KMS-11 (cell line): ENCODE measurements around the gene UNK.

ENCODE experiments used
- H2AFZ ChIP-seq: fragments of 200-600 bp; sonication (generic); 2 replicates; pipeline ENCODE4 v1.6.1; 2016; ENCODE audit warnings: antibody characterized with exemption, mixed run types, low read depth
- H3K27ac ChIP-seq: fragments of 200-600 bp; sonication (generic); 2 replicates; pipeline ENCODE4 v1.6.1; 2016; ENCODE audit warnings: mild to moderate bottlenecking, mixed run types
- H3K27me3 ChIP-seq: fragments of 200-600 bp; sonication (generic); 2 replicates; pipeline ENCODE4 v1.6.1; 2017; ENCODE audit warnings: mild to moderate bottlenecking, low read depth, mixed run types, moderate library complexity; ENCODE audit not compliant: insufficient read depth
- H3K36me3 ChIP-seq: fragments of 200-600 bp; sonication (generic); 2 replicates; pipeline ENCODE4 v1.6.1; 2017; ENCODE audit warnings: mild to moderate bottlenecking, mixed run types; ENCODE audit not compliant: insufficient read depth
- H3K4me1 ChIP-seq: fragments of 200-600 bp; sonication (generic); 2 replicates; pipeline ENCODE4 v1.6.1; 2016; ENCODE audit warnings: mild to moderate bottlenecking, low read depth, mixed run types; ENCODE audit not compliant: poor library complexity, severe bottlenecking
- H3K4me2 ChIP-seq: fragments of 200-600 bp; sonication (generic); 2 replicates; pipeline ENCODE4 v1.7.0; 2016; ENCODE audit warnings: mild to moderate bottlenecking, mixed run types
- H3K4me3 ChIP-seq: fragments of 200-600 bp; sonication (generic); IDR thresholded peaks from 2 replicates; pipeline ENCODE4 v1.6.1; 2017; ENCODE audit warnings: low read depth, low read length, mixed read lengths; ENCODE audit not compliant: insufficient read depth
- H3K79me2 ChIP-seq: fragments of 200-600 bp; sonication (generic); 2 replicates; pipeline ENCODE4 v1.6.1; 2016; ENCODE audit warnings: low read depth, mixed run types; ENCODE audit not compliant: insufficient read depth
- H3K9ac ChIP-seq: fragments of 200-600 bp; sonication (generic); 2 replicates; pipeline ENCODE4 v1.6.1; 2016; ENCODE audit warnings: mild to moderate bottlenecking, mixed run types
- H4K20me1 ChIP-seq: fragments of 200-600 bp; sonication (generic); 2 replicates; pipeline ENCODE4 v1.6.1; 2016; ENCODE audit warnings: mild to moderate bottlenecking, mixed run types; ENCODE audit not compliant: insufficient read depth
- TF ChIP-seq, protein P1 (sequence below): fragments of 200-600 bp; sonication (generic); conservative IDR thresholded peaks from 2 replicates; pipeline ENCODE4 v1.6.1; 2017; ENCODE audit warnings: low read depth, mild to moderate bottlenecking, antibody characterized with exemption, low read length, moderate library complexity, mixed read lengths

The UNK gene

DNA sequence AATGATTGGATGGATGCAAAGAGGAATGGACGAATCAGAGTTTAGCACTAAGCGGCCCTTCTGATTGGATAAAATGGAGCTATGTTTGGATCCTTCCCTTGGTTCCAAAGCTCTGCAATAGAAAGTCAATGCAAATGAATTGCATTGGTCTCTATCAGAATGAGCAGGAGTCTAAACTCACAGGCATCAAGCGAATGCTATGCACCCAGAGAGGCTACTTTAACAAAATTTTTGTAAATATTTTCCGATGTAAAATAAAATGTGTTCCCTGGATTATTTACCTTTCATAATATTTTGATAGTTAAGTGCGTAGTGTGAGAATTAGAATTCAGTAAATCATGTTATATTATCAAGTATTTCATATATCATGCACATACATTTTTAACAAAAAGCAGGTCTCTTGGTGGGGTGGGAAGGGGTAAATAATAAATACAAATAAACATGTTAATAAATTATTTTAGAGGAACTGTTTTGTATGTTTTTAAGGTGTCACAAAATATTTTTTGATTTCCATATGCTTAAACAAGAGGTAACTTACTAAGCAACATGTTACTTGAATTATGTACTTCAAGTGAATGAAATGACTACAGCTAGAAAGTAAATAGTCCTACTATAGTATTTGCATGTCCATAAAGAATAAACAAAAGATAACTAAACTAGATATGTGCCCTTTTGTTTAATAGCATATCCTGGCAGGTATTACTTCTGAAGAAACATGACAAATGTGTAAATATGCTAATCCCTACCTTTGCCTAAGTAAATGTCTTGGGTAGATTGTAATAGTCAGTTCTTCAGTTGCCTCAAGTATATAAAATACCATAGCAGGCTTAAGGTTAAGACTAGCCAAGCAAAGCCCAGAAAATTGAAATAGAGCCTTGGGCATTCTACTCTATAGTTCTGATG lies 4.4 kb upstream of the UNK start:
- TF ChIP-seq, protein P1, sequence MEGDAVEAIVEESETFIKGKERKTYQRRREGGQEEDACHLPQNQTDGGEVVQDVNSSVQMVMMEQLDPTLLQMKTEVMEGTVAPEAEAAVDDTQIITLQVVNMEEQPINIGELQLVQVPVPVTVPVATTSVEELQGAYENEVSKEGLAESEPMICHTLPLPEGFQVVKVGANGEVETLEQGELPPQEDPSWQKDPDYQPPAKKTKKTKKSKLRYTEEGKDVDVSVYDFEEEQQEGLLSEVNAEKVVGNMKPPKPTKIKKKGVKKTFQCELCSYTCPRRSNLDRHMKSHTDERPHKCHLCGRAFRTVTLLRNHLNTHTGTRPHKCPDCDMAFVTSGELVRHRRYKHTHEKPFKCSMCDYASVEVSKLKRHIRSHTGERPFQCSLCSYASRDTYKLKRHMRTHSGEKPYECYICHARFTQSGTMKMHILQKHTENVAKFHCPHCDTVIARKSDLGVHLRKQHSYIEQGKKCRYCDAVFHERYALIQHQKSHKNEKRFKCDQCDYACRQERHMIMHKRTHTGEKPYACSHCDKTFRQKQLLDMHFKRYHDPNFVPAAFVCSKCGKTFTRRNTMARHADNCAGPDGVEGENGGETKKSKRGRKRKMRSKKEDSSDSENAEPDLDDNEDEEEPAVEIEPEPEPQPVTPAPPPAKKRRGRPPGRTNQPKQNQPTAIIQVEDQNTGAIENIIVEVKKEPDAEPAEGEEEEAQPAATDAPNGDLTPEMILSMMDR = no peak
- Histone ChIP-seq H3K27me3 (no peaks in the 10 kb centered on the region), H3K9ac (no peak overlapping the region), H3K4me1 (peaks cover 44% of the 10 kb centered on the region), H3K4me2 (peak overlapping the region; percentile 50), H3K79me2 (peaks cover 20% of the 10 kb centered on the region), H4K20me1 (peaks cover 17% of the 10 kb centered on the region), H3K4me3 (no peak overlapping the region), H3K36me3 (peaks cover 8% of the 10 kb centered on the region; the same call in 1 of the 2 replicates), H3K27ac (peak overlapping the region; percentile 93; the same call in 1 of the 2 replicates), H2AFZ (peak overlapping the region; percentile 35)

DNA sequence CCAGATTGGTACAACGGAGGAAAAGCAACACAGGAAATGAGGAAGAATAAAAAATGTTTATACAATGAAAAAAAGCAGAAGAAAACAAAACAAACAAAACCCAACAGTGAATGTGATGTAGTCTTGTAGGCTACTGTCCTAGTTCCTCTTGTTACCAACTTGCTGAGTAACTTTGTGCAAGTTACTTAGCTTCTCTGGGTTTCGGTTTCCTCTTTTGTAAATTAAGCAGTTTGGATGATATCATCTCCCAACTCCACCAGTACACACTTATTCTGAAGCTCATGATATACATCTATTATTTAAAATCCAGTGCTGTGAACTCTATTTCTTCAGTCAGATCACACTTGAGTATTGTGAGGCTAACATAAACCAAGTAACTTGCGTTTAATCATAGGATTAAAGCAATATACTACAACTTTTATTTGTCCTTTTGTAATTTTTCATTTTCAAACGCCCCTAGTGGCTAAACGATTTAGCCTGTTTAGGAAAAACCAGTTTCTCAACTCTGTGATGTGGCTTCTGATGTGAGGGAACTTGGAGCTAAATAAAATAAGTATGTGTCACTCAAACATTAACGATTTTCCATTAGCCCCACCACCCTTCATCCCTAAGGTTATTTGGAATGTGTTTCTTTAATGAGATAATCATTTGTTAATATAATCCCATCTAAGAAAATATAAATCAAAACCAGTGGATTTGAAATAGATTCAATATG lies 1.4 kb upstream of the UNK start:
- Histone ChIP-seq H3K4me1 (peaks cover 43% of the 10 kb centered on the region), H3K4me3 (no peak overlapping the region), H3K27ac (peak overlapping the region; percentile 98), H3K27me3 (no peaks in the 10 kb centered on the region), H3K36me3 (peaks cover 5% of the 10 kb centered on the region; the same call in 1 of the 2 replicates), H3K4me2 (peak overlapping the region; percentile 97), H3K9ac (peak overlapping the region; percentile 29), H2AFZ (peak overlapping the region; percentile 82), H3K79me2 (peaks cover 42% of the 10 kb centered on the region), H4K20me1 (peaks cover 6% of the 10 kb centered on the region)
- TF ChIP-seq, protein P1 = peak; percentile 97

DNA sequence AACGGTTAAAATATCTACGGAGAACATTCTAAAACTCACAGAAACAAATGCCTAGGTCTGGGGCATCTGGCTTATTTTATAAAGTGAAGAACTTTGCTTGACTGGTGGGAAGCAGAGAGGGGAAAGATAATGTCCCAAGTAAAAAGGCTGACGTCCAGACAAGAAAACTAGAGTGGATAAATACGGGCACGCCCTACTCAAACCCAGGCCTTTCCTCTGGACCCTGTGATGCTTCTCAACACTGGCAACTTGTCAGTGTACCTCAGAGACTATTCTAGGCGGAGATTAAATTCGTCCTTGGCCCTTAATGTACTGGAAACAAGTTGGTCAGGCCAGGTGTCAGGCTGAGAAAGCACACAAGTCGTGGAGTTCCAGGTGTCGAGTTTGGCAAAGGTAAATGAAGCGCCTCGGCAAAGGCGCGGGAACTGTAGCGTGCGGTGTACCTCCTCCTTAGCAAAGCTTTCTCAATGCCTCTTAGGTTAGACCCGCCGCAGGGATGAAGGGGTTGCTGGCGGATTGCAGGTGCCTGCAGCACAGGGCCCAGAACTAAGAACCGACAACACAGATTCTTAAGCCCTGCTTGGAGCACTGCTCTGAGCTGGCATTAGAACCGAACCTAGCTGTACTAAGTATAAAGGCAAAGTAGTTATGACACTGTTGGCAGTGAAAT lies 668 bp upstream of the UNK start:
- H3K4me3 ChIP-seq = no peak overlapping the region
- H3K27ac ChIP-seq = peak overlapping the region; percentile 98
- H4K20me1 ChIP-seq = no peaks in the 10 kb centered on the region; the same call in 1 of the 2 replicates
- H3K9ac ChIP-seq = peak overlapping the region; percentile 96
- H3K4me2 ChIP-seq = peak overlapping the region; percentile 97
- H3K4me1 ChIP-seq = peaks cover 39% of the 10 kb centered on the region
- peaks cover 36% of the 10 kb centered on the region for H3K79me2 ChIP-seq
- H3K27me3 ChIP-seq = no peaks in the 10 kb centered on the region
- TF ChIP-seq, protein P1 = no peak
- H3K36me3 ChIP-seq = no peaks in the 10 kb centered on the region
- H2AFZ ChIP-seq = peak overlapping the region; percentile 82
